B cell (primary cell): Measurements from ENCODE around the gene CRTAC1. TPM values are rescaled to one million over a fixed set of nuclear protein-coding genes. Genes with fewer than 3 reads are reported as not detected.

Experiments
- ATAC-seq: fragments of 200-7000 bp; cut with Tn5 transposase; one replicate; pipeline ENCODE4 v1.10.0; 2021; ENCODE audit warnings: low read depth, mild to moderate bottlenecking, moderate number of reproducible peaks, moderate library complexity
- CTCF ChIA-PET: fragments of 350-600 bp; sonication (Branson Sonifier 250); formaldehyde crosslinking; loops from one replicate; lab custom pipeline; 2021; ENCODE audit warnings: antibody characterized with exemption, inconsistent platforms; lab: Charles Lee
- POLR2A ChIA-PET: fragments of 350-600 bp; sonication (Branson Sonifier 250); formaldehyde crosslinking; loops from one replicate; lab custom pipeline; 2021; ENCODE audit warnings: antibody characterized with exemption; lab: Charles Lee
- DNase-seq: peaks from one replicate; pipeline ENCODE4 v3.0.0; 2013
- H2AFZ ChIP-seq: 2 replicates; pipeline ENCODE4 v1.6.1; 2012; ENCODE audit warnings: mild to moderate bottlenecking, low read depth, low read length; ENCODE audit not compliant: insufficient read depth, poor library complexity, severe bottlenecking
- H3K27ac ChIP-seq, 2 donors: 1 replicate in 1 of 2; 2 replicates in 1 of 2; pipeline ENCODE4 v1.5.1; 2012 to 2013; ENCODE audit warnings: low read length in 2 of 2, mild to moderate bottlenecking in 2 of 2, moderate library complexity in 1 of 2
- H3K27me3 ChIP-seq, 4 experiments: fragments of 200-600 bp in 1 of 4; sonication (generic) in 1 of 4; replicated peaks in 1 of 4; 1 replicate in 2 of 4; 2 replicates in 2 of 4; pipeline versions ENCODE4 v1.6.1 to v1.7.0; 2013 to 2016; ENCODE audit warnings: low read length in 3 of 4, mild to moderate bottlenecking in 2 of 4, mixed read lengths in 1 of 4, moderate library complexity in 1 of 4; ENCODE audit not compliant: insufficient read depth in 4 of 4, control insufficient read depth in 3 of 4; ENCODE audit errors: control extremely low read depth in 1 of 4
- H3K36me3 ChIP-seq, 2 experiments: replicated peaks in 1 of 2; 1 replicate in 1 of 2; 2 replicates in 1 of 2; pipeline versions ENCODE4 v1.6.1 to v1.7.1; 2013; ENCODE audit warnings: low read length in 1 of 2; ENCODE audit not compliant: insufficient read depth in 2 of 2, control insufficient read depth in 1 of 2; ENCODE audit errors: control extremely low read depth in 1 of 2, extremely low read depth in 1 of 2
- H3K4me1 ChIP-seq, 2 donors: fragments of 200-600 bp in 1 of 2; sonication (generic) in 1 of 2; 1 replicate in 1 of 2; 2 replicates in 1 of 2; pipeline versions ENCODE4 v1.5.1 to v1.6.1; 2013 to 2017; ENCODE audit warnings: low read length in 2 of 2; ENCODE audit not compliant: control insufficient read depth in 2 of 2, insufficient read depth in 2 of 2
- H3K4me2 ChIP-seq: replicated peaks from 2 replicates; pipeline ENCODE3; 2012; ENCODE audit warnings: mild to moderate bottlenecking, low read depth, low read length; ENCODE audit not compliant: poor library complexity, severe bottlenecking
- H3K4me3 ChIP-seq, 5 experiments: fragments of 200-600 bp in 1 of 5; sonication (generic) in 1 of 5; 1 replicate in 3 of 5; 2 replicates in 2 of 5; pipeline versions ENCODE4 v1.5.1 to v1.7.0; 2011 to 2016; ENCODE audit warnings: low read length in 4 of 5, mild to moderate bottlenecking in 4 of 5, low read depth in 2 of 5, control low read depth in 1 of 5, moderate library complexity in 1 of 5; ENCODE audit not compliant: insufficient read depth in 1 of 5; ENCODE audit errors: control extremely low read depth in 1 of 5, extremely low read depth in 1 of 5
- H3K79me2 ChIP-seq: fragments of 200-600 bp; sonication (generic); one replicate; pipeline ENCODE4 v1.6.0; 2016; ENCODE audit warnings: low read length; ENCODE audit not compliant: control insufficient read depth, insufficient read depth
- H3K9ac ChIP-seq: fragments of 200-600 bp; sonication (generic); 2 replicates; pipeline ENCODE4 v1.6.1; 2017; ENCODE audit warnings: mild to moderate bottlenecking, low read length, moderate library complexity
- H3K9me3 ChIP-seq, 3 donors: one replicate each; pipeline versions ENCODE4 v1.6.1 to v1.7.1; 2013; ENCODE audit warnings: low read length in 2 of 3; ENCODE audit not compliant: control insufficient read depth in 2 of 3, insufficient read depth in 1 of 3; ENCODE audit errors: control extremely low read depth in 1 of 3
- H4K20me1 ChIP-seq: 2 replicates; pipeline ENCODE4 v1.6.0; 2012; ENCODE audit warnings: mild to moderate bottlenecking, low read length; ENCODE audit not compliant: insufficient read depth, control insufficient read depth, poor library complexity, severe bottlenecking
- H3K27ac Mint-ChIP-seq: one replicate; pipeline ENCODE4 v1.8.0; 2021; ENCODE audit warnings: mixed read lengths
- H3K27me3 Mint-ChIP-seq: one replicate; pipeline ENCODE4 v1.8.0; 2021; ENCODE audit warnings: mixed read lengths
- H3K4me1 Mint-ChIP-seq: one replicate; pipeline ENCODE4 v1.8.0; 2021; ENCODE audit warnings: mixed read lengths
- H3K4me3 Mint-ChIP-seq: one replicate; pipeline ENCODE4 v1.8.0; 2021; ENCODE audit warnings: mixed read lengths
- H3K9me3 Mint-ChIP-seq: one replicate; pipeline ENCODE4 v1.8.0; 2022; ENCODE audit warnings: mixed read lengths; ENCODE audit not compliant: insufficient read depth
- CTCF ChIP-seq: fragments of 200-600 bp; IDR thresholded peaks from one replicate; pipeline ENCODE4 v1.8.0; 2022; ENCODE audit warnings: antibody characterized with exemption, mild to moderate bottlenecking
- EZH2 ChIP-seq: IDR thresholded peaks from 2 replicates; pipeline ENCODE4 v1.6.1; 2012; ENCODE audit warnings: borderline replicate concordance, low read depth, mild to moderate bottlenecking, moderate library complexity, low read length; ENCODE audit not compliant: insufficient read depth, poor library complexity, severe bottlenecking
- WGBS: methylation state at CpG from one replicate; pipeline ENCODE4 v1.1.5; 2013; ENCODE audit warnings: missing lambda C conversion rate; ENCODE audit not compliant: insufficient coverage; 5-methylcytosine and 5-hydroxymethylcytosine counted together
- intact Hi-C: fragments of 100-400 bp; cut with micrococcal nuclease; formaldehyde crosslinking; loops from one replicate; pipeline ENCODE4 v1.10.0; 2022
- polyA minus RNA-seq: library from RNA; depleted of rRNA, polyadenylated mRNA; stranded (reverse); fragments of >200 nt; gene quantifications from 2 replicates; pipeline ENCODE4 v1.2.3, GENCODE V29; 2012
- polyA plus RNA-seq: library from polyadenylated mRNA; depleted of rRNA; stranded (reverse); fragments of >200 nt; gene quantifications from 2 replicates; pipeline ENCODE4 v1.2.3, GENCODE V29; 2012
- total RNA-seq, 2 donors: library from RNA; stranded (reverse); fragments of 120-200 nt in 1 of 2; gene quantifications; 1 replicate in 1 of 2; 2 replicates in 1 of 2; pipeline versions ENCODE4 v1.2.3 to v1.2.4, GENCODE V29; 2013 to 2022

The CRTAC1 gene
- total RNA-seq: not detected in 2 replicates
- not detected for total RNA-seq (2013)
- not detected in 2 replicates for polyA plus RNA-seq
- not detected in 2 replicates for polyA minus RNA-seq

GRCh38 chr10:98030093-98030821 lies at the start of gene CRTAC1:
Gene CRTAC1 (minus strand): TSS chr10:98030621. CDS start chr10:98030472, 149 bp downstream.
- POLR2A ChIA-PET: no interaction called here
- Histone ChIP-seq H3K9me3 (no peaks in the 10 kb centered on the region), H3K27ac (no peak within 1 kb of the TSS), H3K36me3 (no peaks in the 10 kb centered on the region), H3K4me2 (peak within 1 kb of the TSS; percentile 51), H3K4me1 (peaks cover 6 to 13% of the 10 kb centered on the region in 2 donors), H2AFZ (no peak within 1 kb of the TSS), H3K9ac (no peak within 1 kb of the TSS), H3K79me2 (no peaks in the 10 kb centered on the region), H3K4me3 (no peak within 1 kb of the TSS), H4K20me1 (no peaks in the 10 kb centered on the region), H3K27me3 (peaks cover 0 to 52% (median 26%) of the 10 kb centered on the region in 4 experiments)
- no peak for TF ChIP-seq EZH2
- no peak for TF ChIP-seq CTCF
- Mint-ChIP-seq H3K4me3 (peak within 1 kb of the TSS; percentile 26), H3K9me3 (no peaks in the 10 kb centered on the region), H3K4me1 (peaks cover 9% of the 10 kb centered on the region), H3K27ac (no peak within 1 kb of the TSS), H3K27me3 (peaks cover 68% of the 10 kb centered on the region)
- 3% methylated on average over 86 of the region's 86 CpGs for WGBS
- no peak for DNase-seq
- intact Hi-C loops: no loop called here
- CTCF ChIA-PET: interaction anchor here (1.1 kb wide), 2 partner anchors 11 to 15 kb away, joined by 3 read pairs; no protein-coding TSS in a partner anchor
- no peak for ATAC-seq

- H3K27me3 ChIP-seq: peaks cover 0 to 2% (median 0%) of the 10 kb centered on the region in 4 experiments
- no peaks in the 10 kb centered on the region for H3K79me2 ChIP-seq
- no peak for ATAC-seq
- no peak overlapping the region for H3K4me3 ChIP-seq
- H3K27me3 Mint-ChIP-seq: peaks cover 21% of the 10 kb centered on the region
- no peaks in the 10 kb centered on the region for H3K4me1 ChIP-seq
- H3K9ac ChIP-seq: no peak overlapping the region
- H3K4me3 Mint-ChIP-seq: no peak overlapping the region
- no peaks in the 10 kb centered on the region for H3K36me3 ChIP-seq
- no peak for DNase-seq
- no CpG with 5 or more reads among the region's 1 CpG for WGBS
- ChIA-PET POLR2A (no interaction called here), CTCF (no interaction called here)
- H3K27ac Mint-ChIP-seq: no peak overlapping the region
- H3K27ac ChIP-seq: no peak overlapping the region
- H3K4me1 Mint-ChIP-seq: no peaks in the 10 kb centered on the region
- H3K9me3 ChIP-seq: no peaks in the 10 kb centered on the region
- no peaks in the 10 kb centered on the region for H3K9me3 Mint-ChIP-seq
- no peak overlapping the region for H2AFZ ChIP-seq
- no peaks in the 10 kb centered on the region for H4K20me1 ChIP-seq
- intact Hi-C loops: no loop called here
- TF ChIP-seq EZH2: no peak
- TF ChIP-seq CTCF: no peak
- no peak overlapping the region for H3K4me2 ChIP-seq
Observed at GRCh38 chr10:98078774-98079173, 48.4 kb upstream of the CRTAC1 start.
